ENCODE measurements around the gene SYNPO2.

GRCh38 chr4:119082661-119083060, 194.0 kb downstream of the SYNPO2 start:
- TF ChIP-seq CTCF (IDR thresholded peaks at IDR 0.05) (no peak), POLR2A (IDR thresholded peaks at IDR 0.05) (no peak)
